KG1 (cell line): ENCODE data around the gene POU5F1.
A peak's percentile ranks its signal among the peaks of the same experiment; 100 is the strongest.
"Not testable (repeated sequence)": the region's sequence is repeated elsewhere in the genome, so short reads cannot be mapped to it uniquely, and the experiment has no call there.

Experiments
- DNase-seq: peaks from one replicate; lab custom pipeline; 2025; lab: John Stamatoyannopoulos, UW

Gene POU5F1

DNA sequence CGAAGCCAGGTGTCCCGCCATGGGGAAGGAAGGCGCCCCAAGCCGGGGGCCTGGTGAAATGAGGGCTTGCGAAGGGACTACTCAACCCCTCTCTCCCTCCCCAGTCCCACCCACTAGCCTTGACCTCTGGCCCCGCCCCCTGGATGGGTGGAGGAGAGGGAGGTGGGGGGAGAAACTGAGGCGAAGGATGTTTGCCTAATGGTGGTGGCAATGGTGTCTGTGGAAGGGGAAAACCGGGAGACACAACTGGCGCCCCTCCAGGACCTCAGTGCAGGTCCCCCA is at the start of gene POU5F1:
Gene POU5F1 (minus strand): TSS at position 83 of the 282 bp plus-strand sequence. CDS start 62 bp downstream, at position 21.
- DNase-seq: no peak

- no peak for DNase-seq
Observed at GRCh38 chr6:31216208-31216898, 45.9 kb upstream of the POU5F1 start.

- DNase-seq: not testable (repeated sequence)
Observed at GRCh38 chr6:31215216-31215615, 44.7 kb upstream of the POU5F1 start.

DNA sequence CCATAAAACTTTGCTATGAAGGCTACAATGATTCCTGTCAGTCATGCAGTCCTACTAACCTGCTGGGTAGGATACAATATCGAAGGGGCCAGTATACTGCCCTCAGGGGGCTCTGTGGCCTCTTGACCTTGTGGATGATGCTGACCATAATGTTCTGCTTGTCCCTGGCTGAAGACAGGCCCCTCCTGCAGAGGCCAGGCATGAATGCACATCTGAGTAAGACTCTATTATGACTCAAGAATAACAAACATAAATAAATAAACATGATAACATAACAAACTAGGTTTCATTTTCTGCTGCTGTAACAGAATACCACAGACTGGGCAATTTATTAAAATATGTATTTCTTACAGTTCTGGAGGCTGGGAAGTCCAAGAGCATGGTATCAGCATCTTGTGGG is 44.0 kb upstream of the POU5F1 start:
- DNase-seq: no peak

DNA sequence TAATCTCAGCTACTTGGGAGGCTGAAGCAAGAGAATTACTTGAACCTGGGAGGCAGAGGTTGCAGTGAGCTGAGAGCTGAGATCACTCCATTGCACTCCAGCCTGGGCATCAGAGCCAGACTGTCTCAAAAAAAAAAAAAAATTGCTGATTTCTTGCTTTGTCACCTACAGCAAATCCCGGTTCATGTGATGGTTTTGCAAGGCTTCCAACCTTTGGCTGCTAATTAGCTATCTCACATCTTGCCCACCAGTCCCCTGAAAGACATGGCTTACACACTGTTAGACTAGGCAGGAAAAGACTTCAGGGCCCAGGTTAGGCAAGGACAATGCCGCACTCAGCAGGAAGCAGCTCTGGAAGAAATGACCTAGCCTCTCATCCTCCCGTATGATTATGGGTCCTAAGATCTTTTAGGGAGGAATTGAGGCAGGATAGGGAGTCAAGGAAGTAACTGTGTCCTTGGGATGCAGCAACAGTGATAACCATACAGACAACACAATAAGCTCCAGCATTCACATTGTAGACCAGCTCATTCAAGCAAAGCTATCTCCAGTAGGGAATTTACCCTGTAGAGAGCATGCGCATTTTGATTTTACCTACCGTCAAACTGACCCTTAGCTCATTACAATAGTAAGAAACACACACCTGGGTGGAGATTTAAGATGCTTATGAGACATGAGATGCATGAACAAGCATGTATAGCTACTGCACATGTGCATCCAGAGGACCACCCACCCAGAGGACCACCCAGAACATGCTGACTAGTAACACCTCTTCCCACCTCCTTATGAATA is 40.5 kb upstream of the POU5F1 start:
- DNase-seq: no peak

DNA sequence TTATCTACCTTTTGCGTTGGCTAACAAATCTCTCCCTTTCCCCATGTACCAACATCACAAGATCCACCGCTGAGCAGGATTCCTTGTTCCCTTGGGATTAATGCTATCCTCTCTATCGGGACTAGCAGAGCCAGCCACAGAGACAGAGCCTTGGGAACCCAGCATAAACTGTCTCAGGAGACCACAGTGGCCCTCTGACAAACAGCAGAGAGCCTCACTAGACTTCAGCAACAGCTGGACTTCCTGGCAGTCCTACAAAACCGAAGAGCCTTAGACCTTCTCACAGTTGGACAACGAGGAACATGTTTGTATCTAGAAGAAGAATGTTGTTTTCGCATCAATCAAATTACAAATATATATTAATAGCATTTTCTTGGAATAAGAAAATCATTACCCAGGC is 39.6 kb upstream of the POU5F1 start:
- DNase-seq: no peak

DNA sequence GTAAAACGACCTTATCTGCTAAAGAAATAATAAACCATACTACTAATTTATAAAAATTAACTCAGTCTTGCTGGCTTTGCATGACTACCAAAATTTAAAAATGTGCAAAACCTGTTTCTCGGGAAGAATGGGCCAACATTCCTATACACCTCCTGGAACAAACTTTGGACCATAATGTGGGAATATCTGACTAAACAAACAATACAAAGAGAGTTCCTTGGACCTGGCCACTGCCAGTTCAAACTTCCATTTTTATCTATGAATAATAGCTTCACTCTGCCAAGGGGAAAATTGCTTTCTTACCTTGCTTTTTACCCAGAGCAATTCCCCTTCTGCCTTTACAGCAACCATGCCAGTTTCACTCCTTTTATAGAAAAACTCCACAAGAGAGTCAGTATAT is 38.7 kb upstream of the POU5F1 start:
- DNase-seq: no peak

DNA sequence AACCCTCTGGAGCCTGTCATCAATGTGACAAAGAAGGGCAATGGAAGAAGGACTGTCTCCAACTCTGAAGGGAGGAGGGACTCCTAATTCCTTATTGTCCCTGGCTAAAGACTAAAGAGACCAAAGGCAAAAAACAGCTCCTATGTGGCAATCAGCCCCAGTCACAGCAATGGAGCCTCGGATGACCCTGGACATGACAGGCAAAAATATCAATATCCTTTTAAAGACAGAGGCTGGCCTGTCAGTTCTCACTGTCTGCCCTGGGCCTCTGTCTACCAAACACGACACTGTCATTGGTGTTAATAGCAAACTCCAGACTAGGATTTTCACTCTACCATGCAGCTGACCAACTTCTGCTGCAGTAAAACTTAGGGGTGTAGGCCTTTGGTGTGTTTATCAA is 38.0 kb upstream of the POU5F1 start:
- DNase-seq: no peak

DNA sequence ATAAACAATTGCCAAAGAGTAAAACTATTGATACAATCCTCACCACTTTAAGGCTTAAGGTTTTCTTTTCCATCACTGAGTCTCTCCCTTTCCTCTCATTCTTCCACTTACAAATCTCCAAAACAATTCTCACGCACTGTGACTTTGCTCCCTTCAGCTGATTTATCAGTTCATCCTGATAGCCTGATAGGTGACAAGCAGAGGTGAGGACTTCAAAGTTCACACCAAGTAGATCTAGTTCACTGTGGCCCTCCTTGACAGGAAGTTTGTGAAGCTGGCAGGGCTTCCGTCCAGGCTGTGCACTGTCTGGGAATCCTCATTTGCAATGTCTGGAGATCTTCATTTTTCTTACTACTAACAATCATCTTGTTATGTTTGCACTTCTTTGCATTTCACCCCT is 35.2 kb upstream of the POU5F1 start:
- DNase-seq: no peak

GRCh38 chr6:31204751-31205145 is 34.3 kb upstream of the POU5F1 start:
- DNase-seq: no peak

DNA sequence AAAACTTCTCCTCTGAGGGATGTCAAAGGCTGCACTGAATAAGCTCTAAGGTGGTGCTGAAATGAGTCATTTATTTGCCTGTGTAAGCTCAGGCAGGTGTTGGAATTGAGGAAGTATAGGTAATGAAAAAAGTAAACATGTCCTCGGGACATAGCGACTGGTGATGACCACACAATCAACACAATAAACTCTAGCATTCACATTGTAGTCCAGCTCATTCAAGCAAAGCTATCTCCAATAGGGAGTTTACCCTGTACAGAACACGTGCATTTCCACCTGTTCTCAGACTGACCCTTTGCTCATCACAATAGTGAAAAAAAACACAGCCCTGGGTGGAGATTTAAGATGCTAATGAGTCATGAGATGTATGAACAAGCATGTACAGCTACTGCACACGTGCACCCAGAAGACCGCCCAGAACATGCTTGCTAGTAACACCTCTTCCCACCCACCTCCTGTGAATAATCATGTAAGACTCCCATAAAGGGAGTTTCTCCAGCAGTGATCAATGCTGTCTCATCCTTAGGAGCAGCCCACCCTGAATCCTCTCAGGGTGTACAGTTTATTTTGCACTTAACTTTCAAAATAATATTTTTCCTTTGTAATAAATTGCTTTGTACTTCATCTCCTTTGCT is 33.0 kb upstream of the POU5F1 start:
- peak; percentile 56 for DNase-seq

- DNase-seq: no peak
Observed at GRCh38 chr6:31202259-31203166, 32.0 kb upstream of the POU5F1 start.

GRCh38 chr6:31199105-31199452 is 28.6 kb upstream of the POU5F1 start:
- not testable (repeated sequence) for DNase-seq

- DNase-seq: peak; percentile 77
Observed at GRCh38 chr6:31197559-31198305, 27.2 kb upstream of the POU5F1 start.

GRCh38 chr6:31196251-31197022 is 26.0 kb upstream of the POU5F1 start:
- not testable (repeated sequence) for DNase-seq

- not testable (repeated sequence) for DNase-seq
Observed at GRCh38 chr6:31195308-31195979, 25.0 kb upstream of the POU5F1 start.

DNA sequence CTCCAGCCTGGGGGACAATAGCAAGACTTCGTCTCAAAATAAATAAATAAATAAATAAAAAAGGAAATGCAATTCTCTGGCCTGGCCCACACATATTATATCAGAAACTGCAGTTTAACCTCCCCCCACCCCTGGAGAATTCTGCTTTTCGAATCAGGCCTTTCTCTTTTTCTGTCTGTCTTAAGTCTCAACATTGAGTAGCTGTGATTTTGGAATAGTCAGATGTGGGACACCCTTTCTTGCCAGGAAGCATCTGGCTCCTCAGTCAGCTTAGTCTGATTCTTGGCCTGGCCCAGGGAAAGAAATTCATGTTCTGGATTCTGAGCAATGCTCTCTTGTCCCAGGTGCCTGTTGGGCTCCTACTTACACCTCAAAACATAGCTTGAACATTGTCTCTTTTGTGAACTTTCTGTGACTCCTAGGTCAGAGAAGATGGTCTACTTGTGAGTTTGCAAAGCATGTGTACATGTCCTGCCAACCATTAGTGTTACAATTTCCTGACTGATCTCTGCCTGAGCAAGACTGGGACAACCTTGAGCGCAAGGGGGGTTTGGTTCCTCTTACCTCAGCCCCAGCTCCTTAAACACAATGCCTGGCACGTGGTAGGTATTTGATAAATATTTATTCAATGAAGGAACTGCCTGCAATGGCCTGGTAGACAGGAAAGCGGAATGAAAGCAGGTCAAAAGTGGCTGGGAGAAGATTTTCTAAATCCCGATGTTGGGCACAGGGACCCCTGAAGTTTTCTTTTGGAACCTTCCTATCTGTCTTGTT is 23.8 kb upstream of the POU5F1 start:
- no peak for DNase-seq

- no peak for DNase-seq
Observed at GRCh38 chr6:31193206-31193605, 22.7 kb upstream of the POU5F1 start.

- peak; percentile 4 for DNase-seq
Observed at GRCh38 chr6:31192431-31193105, 22.1 kb upstream of the POU5F1 start.
